HG03342 (cell line): ENCODE results near the gene NFIX.

ENCODE experiments used
- ATAC-seq: cut with Tn5 transposase; IDR thresholded peaks from one replicate; pipeline ENCODE4 v1.9.1; 2021; ENCODE audit warnings: mild to moderate bottlenecking, moderate library complexity; ENCODE audit not compliant: unreplicated experiment

Gene NFIX

GRCh38 chr19:13069415-13070359 lies 74.4 kb downstream of the NFIX start:
- ATAC-seq, result no peak

GRCh38 chr19:13070425-13071140 lies 75.3 kb downstream of the NFIX start:
- ATAC-seq, result no peak

- ATAC-seq, result no peak
These were observed 76.3 kb downstream of the NFIX start for GRCh38 chr19:13071444-13072187.

GRCh38 chr19:13072188-13072908 lies 77.1 kb downstream of the NFIX start:
- ATAC-seq, result no peak

- no peak for ATAC-seq
These were observed 78.0 kb downstream of the NFIX start for GRCh38 chr19:13073263-13073662.

GRCh38 chr19:13074378-13074777 lies 79.1 kb downstream of the NFIX start:
- no peak for ATAC-seq

GRCh38 chr19:13076320-13076719 lies 81.0 kb downstream of the NFIX start:
- no peak for ATAC-seq

- ATAC-seq, result no peak
These were observed 81.5 kb downstream of the NFIX start for GRCh38 chr19:13076787-13077186.

- ATAC-seq, result no peak
These were observed 82.0 kb downstream of the NFIX start for GRCh38 chr19:13077240-13077639.

GRCh38 chr19:13078381-13078780 lies 83.1 kb downstream of the NFIX start:
- ATAC-seq, result no peak

- no peak for ATAC-seq
These were observed 83.7 kb downstream of the NFIX start for GRCh38 chr19:13078897-13079541.

GRCh38 chr19:13079542-13079986 lies 84.3 kb downstream of the NFIX start:
- ATAC-seq, result no peak

- ATAC-seq, result no peak
These were observed 87.1 kb downstream of the NFIX start for GRCh38 chr19:13082192-13083007.

- no peak for ATAC-seq
These were observed 87.7 kb downstream of the NFIX start for GRCh38 chr19:13083008-13083404.

GRCh38 chr19:13083627-13084026 lies 88.4 kb downstream of the NFIX start:
- ATAC-seq, result no peak

- no peak for ATAC-seq
These were observed 90.4 kb downstream of the NFIX start for GRCh38 chr19:13085666-13086065.

- no peak for ATAC-seq
These were observed 91.1 kb downstream of the NFIX start for GRCh38 chr19:13086341-13086740.

GRCh38 chr19:13087295-13087694 lies 92.0 kb downstream of the NFIX start:
- ATAC-seq, result no peak

GRCh38 chr19:13087795-13088537 lies 92.7 kb downstream of the NFIX start:
- ATAC-seq, result no peak
